Measurements from ENCODE around the gene FFAR1.

Gene FFAR1

GRCh38 chr19:35383536-35383935 lies 35.8 kb downstream of the FFAR1 start:
- Histone ChIP-seq H3K27me3 (replicated peaks) (no peaks in the 10 kb centered on the region), H3K27ac (no peak overlapping the region), H3K36me3 (replicated peaks) (no peaks in the 10 kb centered on the region), H3K4me3 (ENCODE audit: low read depth, low read length) (no peak overlapping the region)
- in situ Hi-C loops (cut with HindIII; ENCODE audit: low pct_ligation_motif_present, low sequenced_read_pairs) = no loop called here
- no peak for DNase-seq
- TF ChIP-seq, protein P1, sequence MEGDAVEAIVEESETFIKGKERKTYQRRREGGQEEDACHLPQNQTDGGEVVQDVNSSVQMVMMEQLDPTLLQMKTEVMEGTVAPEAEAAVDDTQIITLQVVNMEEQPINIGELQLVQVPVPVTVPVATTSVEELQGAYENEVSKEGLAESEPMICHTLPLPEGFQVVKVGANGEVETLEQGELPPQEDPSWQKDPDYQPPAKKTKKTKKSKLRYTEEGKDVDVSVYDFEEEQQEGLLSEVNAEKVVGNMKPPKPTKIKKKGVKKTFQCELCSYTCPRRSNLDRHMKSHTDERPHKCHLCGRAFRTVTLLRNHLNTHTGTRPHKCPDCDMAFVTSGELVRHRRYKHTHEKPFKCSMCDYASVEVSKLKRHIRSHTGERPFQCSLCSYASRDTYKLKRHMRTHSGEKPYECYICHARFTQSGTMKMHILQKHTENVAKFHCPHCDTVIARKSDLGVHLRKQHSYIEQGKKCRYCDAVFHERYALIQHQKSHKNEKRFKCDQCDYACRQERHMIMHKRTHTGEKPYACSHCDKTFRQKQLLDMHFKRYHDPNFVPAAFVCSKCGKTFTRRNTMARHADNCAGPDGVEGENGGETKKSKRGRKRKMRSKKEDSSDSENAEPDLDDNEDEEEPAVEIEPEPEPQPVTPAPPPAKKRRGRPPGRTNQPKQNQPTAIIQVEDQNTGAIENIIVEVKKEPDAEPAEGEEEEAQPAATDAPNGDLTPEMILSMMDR (IDR thresholded peaks at IDR 0.05; ENCODE audit: low read depth, low read length, missing control alignments) = no peak

DNA sequence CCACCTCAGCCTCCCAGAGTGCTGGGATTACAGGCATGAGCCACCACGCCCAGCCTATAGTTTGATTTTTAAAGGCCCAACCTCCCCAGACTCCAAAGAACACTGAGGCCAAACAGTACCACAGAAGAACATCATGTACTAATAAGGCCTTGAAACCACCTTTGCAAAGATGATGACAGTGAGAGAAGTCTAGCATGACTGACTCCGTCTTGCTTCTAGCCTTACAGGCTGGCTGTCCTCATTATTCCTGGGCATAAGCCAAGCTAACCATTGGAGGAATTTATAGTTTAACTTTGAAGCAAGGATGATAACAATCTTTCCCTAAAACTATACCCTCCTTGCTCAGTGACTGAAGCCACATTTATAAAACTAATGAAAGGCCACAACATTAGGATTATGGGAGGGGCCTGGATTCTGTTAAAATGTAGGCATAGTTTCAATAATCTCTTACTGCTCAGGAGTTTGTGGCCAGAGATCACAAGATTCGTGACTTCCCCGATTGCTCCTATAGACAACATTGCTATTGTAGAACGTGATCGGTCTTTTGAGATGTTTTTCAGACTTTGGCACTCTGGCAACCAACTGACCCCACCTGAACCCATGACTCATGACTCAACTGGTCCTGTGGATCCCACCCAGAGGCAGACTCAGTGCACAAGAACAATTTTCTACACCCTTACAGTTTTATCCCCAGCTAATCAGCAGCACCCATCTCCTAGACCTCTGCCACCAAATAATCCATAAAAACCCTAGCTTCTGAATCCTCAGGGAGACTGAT lies 40.8 kb downstream of the FFAR1 start:
- Histone ChIP-seq H3K27ac (no peak overlapping the region), H3K27me3 (replicated peaks) (no peaks in the 10 kb centered on the region), H3K36me3 (replicated peaks) (no peaks in the 10 kb centered on the region), H3K4me3 (ENCODE audit: low read depth, low read length) (no peak overlapping the region)
- DNase-seq = no peak
- TF ChIP-seq, protein P1 (IDR thresholded peaks at IDR 0.05; ENCODE audit: low read depth, low read length, missing control alignments) = no peak
- in situ Hi-C loops (cut with HindIII; ENCODE audit: low pct_ligation_motif_present, low sequenced_read_pairs) = no loop called here

GRCh38 chr19:35389192-35389861 lies 41.6 kb downstream of the FFAR1 start:
- no peak for DNase-seq
- H3K4me3 ChIP-seq (ENCODE audit: low read depth, low read length) = no peak overlapping the region

GRCh38 chr19:35392742-35393715 lies 45.3 kb downstream of the FFAR1 start:
- TF ChIP-seq, protein P1 (IDR thresholded peaks at IDR 0.05; ENCODE audit: low read depth, low read length, missing control alignments) = no peak

More at GRCh38 chr19:35389192-35389861, 41.6 kb downstream of the FFAR1 start:
- H3K27me3 ChIP-seq (replicated peaks) = no peaks in the 10 kb centered on the region
- no peak overlapping the region for H3K27ac ChIP-seq
- TF ChIP-seq, protein P1 (IDR thresholded peaks at IDR 0.05; ENCODE audit: low read depth, low read length, missing control alignments) = no peak
- in situ Hi-C loops (cut with HindIII; ENCODE audit: low pct_ligation_motif_present, low sequenced_read_pairs) = no loop called here
- no peaks in the 10 kb centered on the region for H3K36me3 ChIP-seq (replicated peaks)

GRCh38 chr19:35395382-35396199 lies 47.9 kb downstream of the FFAR1 start:
- Histone ChIP-seq H3K27me3 (replicated peaks) (no peaks in the 10 kb centered on the region), H3K4me3 (ENCODE audit: low read depth, low read length) (no peak overlapping the region), H3K27ac (no peak overlapping the region), H3K36me3 (replicated peaks) (no peaks in the 10 kb centered on the region)
- DNase-seq = no peak
- TF ChIP-seq, protein P1 (IDR thresholded peaks at IDR 0.05; ENCODE audit: low read depth, low read length, missing control alignments) = no peak
- in situ Hi-C loops (cut with HindIII; ENCODE audit: low pct_ligation_motif_present, low sequenced_read_pairs) = no loop called here

More at GRCh38 chr19:35392742-35393715, 45.3 kb downstream of the FFAR1 start:
- Histone ChIP-seq H3K4me3 (ENCODE audit: low read depth, low read length) (no peak overlapping the region), H3K36me3 (replicated peaks) (no peaks in the 10 kb centered on the region), H3K27ac (no peak overlapping the region), H3K27me3 (replicated peaks) (no peaks in the 10 kb centered on the region)
- in situ Hi-C loops (cut with HindIII; ENCODE audit: low pct_ligation_motif_present, low sequenced_read_pairs) = no loop called here
- DNase-seq = no peak

All from brain microvascular endothelial cell (primary cell).